ENCODE measurements around the gene KNTC1.

KNTC1 gene

GRCh38 chr12:122500685-122501488, 26.2 kb upstream of the KNTC1 start, which contains the start of gene ZCCHC8 (continued):
- no peak for TF ChIP-seq TSHZ1 (tag by site-specific recombination; IDR thresholded peaks at IDR 0.05; ENCODE audit: borderline replicate concordance)
- TF ChIP-seq ZNF335 (tag by site-specific recombination; conservative IDR thresholded peaks at IDR 0.05), result peak; percentile 72
- no peak for TF ChIP-seq ZNF433 (tag by site-specific recombination; IDR thresholded peaks at IDR 0.05; ENCODE audit: low read depth)
- TF ChIP-seq ZBTB11 (tag by site-specific recombination; conservative IDR thresholded peaks at IDR 0.05; ENCODE audit: low read depth), result peak; percentile 78
- TF ChIP-seq ZNF184 (tag by site-specific recombination; IDR thresholded peaks at IDR 0.05), result 0 out of 2 replicates have a peak, but pooled peaks have one; percentile 8
- TF ChIP-seq ZXDB (tag by site-specific recombination; IDR thresholded peaks at IDR 0.05), result peak; percentile 82
- no peak for TF ChIP-seq KLF9 (tag by site-specific recombination; IDR thresholded peaks at IDR 0.05; ENCODE audit: low read depth)
- no peak for TF ChIP-seq ZNF223 (tag by site-specific recombination; IDR thresholded peaks at IDR 0.05)
- peak; percentile 54; the same call in 1 of the 2 replicates for TF ChIP-seq ZNF341 (tag by site-specific recombination; IDR thresholded peaks at IDR 0.05; ENCODE audit: low read depth)
- TF ChIP-seq SETDB1 (IDR thresholded peaks at IDR 0.05; ENCODE audit: insufficient read length, low read length), result peak; percentile 30
- no peak for TF ChIP-seq TCF7L2 (IDR thresholded peaks at IDR 0.05; ENCODE audit: borderline replicate concordance, low read depth, low read length)
- TF ChIP-seq PRDM10 (tag by site-specific recombination; IDR thresholded peaks at IDR 0.05), result peak; percentile 66
- 0 out of 2 replicates have a peak, but pooled peaks have one; percentile 42 for TF ChIP-seq EGR2 (tag by site-specific recombination; IDR thresholded peaks at IDR 0.05; ENCODE audit: low read depth)
- TF ChIP-seq ZNF544 (tag by site-specific recombination; IDR thresholded peaks at IDR 0.05), result no peak
- TF ChIP-seq, protein P1, sequence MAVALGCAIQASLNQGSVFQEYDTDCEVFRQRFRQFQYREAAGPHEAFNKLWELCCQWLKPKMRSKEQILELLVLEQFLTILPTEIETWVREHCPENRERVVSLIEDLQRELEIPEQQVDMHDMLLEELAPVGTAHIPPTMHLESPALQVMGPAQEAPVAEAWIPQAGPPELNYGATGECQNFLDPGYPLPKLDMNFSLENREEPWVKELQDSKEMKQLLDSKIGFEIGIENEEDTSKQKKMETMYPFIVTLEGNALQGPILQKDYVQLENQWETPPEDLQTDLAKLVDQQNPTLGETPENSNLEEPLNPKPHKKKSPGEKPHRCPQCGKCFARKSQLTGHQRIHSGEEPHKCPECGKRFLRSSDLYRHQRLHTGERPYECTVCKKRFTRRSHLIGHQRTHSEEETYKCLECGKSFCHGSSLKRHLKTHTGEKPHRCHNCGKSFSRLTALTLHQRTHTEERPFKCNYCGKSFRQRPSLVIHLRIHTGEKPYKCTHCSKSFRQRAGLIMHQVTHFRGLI (tag by site-specific recombination; IDR thresholded peaks at IDR 0.05), result no peak
- TF ChIP-seq HOXC10 (CRISPR knock-in tag; IDR thresholded peaks at IDR 0.05), result no peak
- TF ChIP-seq, protein P2, sequence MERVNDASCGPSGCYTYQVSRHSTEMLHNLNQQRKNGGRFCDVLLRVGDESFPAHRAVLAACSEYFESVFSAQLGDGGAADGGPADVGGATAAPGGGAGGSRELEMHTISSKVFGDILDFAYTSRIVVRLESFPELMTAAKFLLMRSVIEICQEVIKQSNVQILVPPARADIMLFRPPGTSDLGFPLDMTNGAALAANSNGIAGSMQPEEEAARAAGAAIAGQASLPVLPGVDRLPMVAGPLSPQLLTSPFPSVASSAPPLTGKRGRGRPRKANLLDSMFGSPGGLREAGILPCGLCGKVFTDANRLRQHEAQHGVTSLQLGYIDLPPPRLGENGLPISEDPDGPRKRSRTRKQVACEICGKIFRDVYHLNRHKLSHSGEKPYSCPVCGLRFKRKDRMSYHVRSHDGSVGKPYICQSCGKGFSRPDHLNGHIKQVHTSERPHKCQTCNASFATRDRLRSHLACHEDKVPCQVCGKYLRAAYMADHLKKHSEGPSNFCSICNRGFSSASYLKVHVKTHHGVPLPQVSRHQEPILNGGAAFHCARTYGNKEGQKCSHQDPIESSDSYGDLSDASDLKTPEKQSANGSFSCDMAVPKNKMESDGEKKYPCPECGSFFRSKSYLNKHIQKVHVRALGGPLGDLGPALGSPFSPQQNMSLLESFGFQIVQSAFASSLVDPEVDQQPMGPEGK (tag by site-specific recombination; IDR thresholded peaks at IDR 0.05), result peak; percentile 84
- peak; percentile 56; the same call in 1 of the 2 replicates for TF ChIP-seq ZNF629 (tag by site-specific recombination; IDR thresholded peaks at IDR 0.05)
- no peak for TF ChIP-seq ZBTB7A (tag by site-specific recombination; IDR thresholded peaks at IDR 0.05; ENCODE audit: low read depth)
- no peak for TF ChIP-seq SALL2 (tag by site-specific recombination; IDR thresholded peaks at IDR 0.05; ENCODE audit: borderline replicate concordance)
- TF ChIP-seq ZNF621 (tag by site-specific recombination; IDR thresholded peaks at IDR 0.05), result no peak
- no peak for TF ChIP-seq ZNF211 (tag by site-specific recombination; IDR thresholded peaks at IDR 0.05; ENCODE audit: low read depth)
- TF ChIP-seq ZNF623 (tag by site-specific recombination; IDR thresholded peaks at IDR 0.05), result 0 out of 2 replicates have a peak, but pooled peaks have one; percentile 13
- peak; percentile 49; the same call in 1 of the 2 replicates for TF ChIP-seq ZNF561 (tag by site-specific recombination; IDR thresholded peaks at IDR 0.05; ENCODE audit: borderline replicate concordance)
- 0 out of 2 replicates have a peak, but pooled peaks have one; percentile 63 for TF ChIP-seq BCL11A (tag by site-specific recombination; IDR thresholded peaks at IDR 0.05; ENCODE audit: low read depth)
